ENCODE data around the gene PTPRF.

Gene PTPRF

DNA sequence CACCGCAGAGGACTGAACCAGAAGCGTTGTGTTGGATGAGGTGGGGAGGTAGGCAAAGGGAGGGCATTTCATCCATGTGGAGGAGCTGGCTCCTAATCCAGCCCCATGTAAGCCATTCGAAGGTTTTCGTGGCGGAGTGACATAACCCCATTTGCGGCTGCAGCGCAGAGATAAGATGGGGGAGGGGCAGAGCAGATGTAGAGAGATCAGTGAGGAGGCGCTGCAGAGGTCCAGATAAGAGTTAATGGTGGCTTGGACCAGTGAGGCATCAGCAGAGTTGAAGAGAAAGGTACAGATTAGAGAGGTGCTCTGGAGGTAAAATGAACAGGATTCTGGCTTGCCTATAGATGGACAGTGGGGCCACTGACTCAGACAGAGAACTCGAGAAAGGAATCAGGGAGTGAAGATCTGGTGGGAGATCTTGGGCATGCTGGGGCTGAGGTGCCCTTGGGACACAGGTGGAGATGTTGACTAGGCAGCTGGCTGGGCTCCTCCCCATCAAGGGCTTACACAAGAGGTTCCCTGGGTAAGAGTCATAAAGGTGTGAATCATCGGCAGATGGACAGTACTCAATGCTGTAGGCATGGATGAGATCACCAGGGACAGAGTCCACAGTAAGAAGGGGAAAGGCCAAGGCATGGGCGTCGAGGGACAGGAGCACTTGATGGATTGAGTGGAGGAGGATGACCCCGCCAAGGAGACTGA, 7.8 kb upstream of the PTPRF start:
- Histone ChIP-seq H3K9me3 (ENCODE audit: severe bottlenecking) (no peaks in the 10 kb centered on the region), H3K4me3 (ENCODE audit: low read depth, low read length) (no peak overlapping the region), H3K27ac (no peak overlapping the region; the same call in 1 of the 2 replicates), H3K36me3 (no peaks in the 10 kb centered on the region), H3K27me3 (ENCODE audit: insufficient read depth, low read depth, severe bottlenecking) (no peaks in the 10 kb centered on the region)
- TF ChIP-seq, protein P1, sequence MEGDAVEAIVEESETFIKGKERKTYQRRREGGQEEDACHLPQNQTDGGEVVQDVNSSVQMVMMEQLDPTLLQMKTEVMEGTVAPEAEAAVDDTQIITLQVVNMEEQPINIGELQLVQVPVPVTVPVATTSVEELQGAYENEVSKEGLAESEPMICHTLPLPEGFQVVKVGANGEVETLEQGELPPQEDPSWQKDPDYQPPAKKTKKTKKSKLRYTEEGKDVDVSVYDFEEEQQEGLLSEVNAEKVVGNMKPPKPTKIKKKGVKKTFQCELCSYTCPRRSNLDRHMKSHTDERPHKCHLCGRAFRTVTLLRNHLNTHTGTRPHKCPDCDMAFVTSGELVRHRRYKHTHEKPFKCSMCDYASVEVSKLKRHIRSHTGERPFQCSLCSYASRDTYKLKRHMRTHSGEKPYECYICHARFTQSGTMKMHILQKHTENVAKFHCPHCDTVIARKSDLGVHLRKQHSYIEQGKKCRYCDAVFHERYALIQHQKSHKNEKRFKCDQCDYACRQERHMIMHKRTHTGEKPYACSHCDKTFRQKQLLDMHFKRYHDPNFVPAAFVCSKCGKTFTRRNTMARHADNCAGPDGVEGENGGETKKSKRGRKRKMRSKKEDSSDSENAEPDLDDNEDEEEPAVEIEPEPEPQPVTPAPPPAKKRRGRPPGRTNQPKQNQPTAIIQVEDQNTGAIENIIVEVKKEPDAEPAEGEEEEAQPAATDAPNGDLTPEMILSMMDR (IDR thresholded peaks at IDR 0.05; ENCODE audit: low read depth, low read length), result no peak
- peak; percentile 62 for DNase-seq

DNA sequence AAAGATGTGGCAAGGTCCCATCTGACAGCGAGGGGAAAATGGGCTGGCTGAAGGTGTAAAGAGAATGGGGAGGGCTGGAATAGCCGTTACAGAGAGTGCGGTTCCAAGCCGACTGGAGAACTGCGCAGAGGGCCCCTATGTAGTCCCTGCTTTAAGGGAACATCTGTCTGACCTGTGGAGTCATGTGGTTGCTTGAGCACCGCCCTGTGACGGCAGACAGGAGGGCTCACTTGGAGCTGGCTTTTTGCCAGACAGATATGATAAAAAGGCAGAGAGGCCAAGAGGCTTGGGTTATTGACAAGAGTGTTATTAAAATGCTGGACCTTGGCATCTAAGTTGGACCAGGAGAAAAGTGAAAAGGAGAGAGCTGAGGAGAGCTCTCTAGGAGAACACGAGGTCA, 5.9 kb upstream of the PTPRF start:
- Histone ChIP-seq H3K9me3 (ENCODE audit: severe bottlenecking) (no peaks in the 10 kb centered on the region), H3K27me3 (ENCODE audit: insufficient read depth, low read depth, severe bottlenecking) (no peaks in the 10 kb centered on the region), H3K27ac (no peak overlapping the region), H3K36me3 (no peaks in the 10 kb centered on the region), H3K4me3 (ENCODE audit: low read depth, low read length) (no peak overlapping the region)
- no peak for DNase-seq
- TF ChIP-seq, protein P1 (IDR thresholded peaks at IDR 0.05; ENCODE audit: low read depth, low read length), result no peak

DNA sequence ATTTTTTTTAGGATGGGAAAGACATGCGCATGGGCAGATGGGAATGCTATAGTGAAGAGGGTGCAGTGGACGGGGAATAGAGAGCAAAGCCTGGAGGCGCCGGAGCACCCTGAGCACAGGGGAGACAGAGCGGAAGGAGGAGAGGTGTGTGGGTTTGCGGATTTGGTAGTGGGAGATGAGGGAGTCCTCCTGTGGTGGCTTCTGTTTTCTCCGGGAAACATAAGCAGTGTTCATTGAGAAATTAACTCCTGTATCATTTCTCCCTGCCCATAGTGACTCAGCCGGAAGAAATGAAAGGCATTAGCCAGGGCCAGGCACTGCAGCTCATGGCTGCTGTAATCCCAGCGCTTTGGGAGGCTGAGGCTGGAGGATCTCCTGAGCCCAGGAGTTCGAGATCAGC, 4.7 kb upstream of the PTPRF start:
- H3K9me3 ChIP-seq (ENCODE audit: severe bottlenecking), result no peaks in the 10 kb centered on the region
- H3K27ac ChIP-seq, result no peak overlapping the region
- H3K36me3 ChIP-seq, result no peaks in the 10 kb centered on the region
- DNase-seq, result no peak
- H3K4me3 ChIP-seq (ENCODE audit: low read depth, low read length), result no peak overlapping the region
- TF ChIP-seq, protein P1 (IDR thresholded peaks at IDR 0.05; ENCODE audit: low read depth, low read length), result no peak
- H3K27me3 ChIP-seq (ENCODE audit: insufficient read depth, low read depth, severe bottlenecking), result no peaks in the 10 kb centered on the region

DNA sequence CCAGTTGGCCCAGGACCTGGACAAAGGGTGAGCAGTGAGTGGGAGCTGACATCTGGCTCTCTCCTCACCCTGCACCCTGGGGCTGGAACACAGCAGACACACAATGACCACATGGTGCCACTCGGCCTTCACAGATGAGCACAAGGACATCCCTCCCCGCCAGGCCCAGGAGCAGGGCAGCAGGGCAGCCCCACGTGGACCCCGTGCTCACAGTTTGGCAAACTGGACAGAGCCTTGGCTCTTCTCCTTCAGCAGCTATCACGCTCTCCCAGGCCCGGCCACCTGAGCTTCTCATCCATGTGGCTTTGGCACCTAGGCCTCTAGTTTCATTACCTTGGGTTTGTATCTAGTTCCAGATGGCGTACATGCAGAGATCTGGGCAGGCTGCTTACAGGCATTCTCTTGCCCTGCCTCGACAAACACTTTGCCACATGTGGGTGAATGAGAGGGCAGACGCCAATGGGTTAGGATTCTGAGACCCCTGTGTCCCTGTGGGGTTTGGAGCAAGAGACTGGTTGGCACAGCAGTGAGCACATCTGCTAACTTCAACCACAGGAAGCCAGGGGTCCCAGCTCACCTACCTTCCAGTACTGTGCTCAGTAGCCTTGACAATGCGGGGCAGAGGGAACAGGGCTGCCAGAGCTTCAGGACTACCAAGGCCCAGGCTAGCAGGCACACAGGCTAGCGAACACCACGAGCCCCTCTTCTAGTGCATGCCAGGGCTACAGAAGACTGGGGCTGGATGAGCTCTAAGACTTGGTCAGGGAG, 3.4 kb upstream of the PTPRF start:
- TF ChIP-seq, protein P1 (IDR thresholded peaks at IDR 0.05; ENCODE audit: low read depth, low read length), result no peak
- no peak for DNase-seq
- no peaks in the 10 kb centered on the region for H3K36me3 ChIP-seq
- no peak overlapping the region for H3K27ac ChIP-seq
- H3K4me3 ChIP-seq (ENCODE audit: low read depth, low read length), result no peak overlapping the region
- H3K9me3 ChIP-seq (ENCODE audit: severe bottlenecking), result no peaks in the 10 kb centered on the region
- no peaks in the 10 kb centered on the region for H3K27me3 ChIP-seq (ENCODE audit: insufficient read depth, low read depth, severe bottlenecking)

DNA sequence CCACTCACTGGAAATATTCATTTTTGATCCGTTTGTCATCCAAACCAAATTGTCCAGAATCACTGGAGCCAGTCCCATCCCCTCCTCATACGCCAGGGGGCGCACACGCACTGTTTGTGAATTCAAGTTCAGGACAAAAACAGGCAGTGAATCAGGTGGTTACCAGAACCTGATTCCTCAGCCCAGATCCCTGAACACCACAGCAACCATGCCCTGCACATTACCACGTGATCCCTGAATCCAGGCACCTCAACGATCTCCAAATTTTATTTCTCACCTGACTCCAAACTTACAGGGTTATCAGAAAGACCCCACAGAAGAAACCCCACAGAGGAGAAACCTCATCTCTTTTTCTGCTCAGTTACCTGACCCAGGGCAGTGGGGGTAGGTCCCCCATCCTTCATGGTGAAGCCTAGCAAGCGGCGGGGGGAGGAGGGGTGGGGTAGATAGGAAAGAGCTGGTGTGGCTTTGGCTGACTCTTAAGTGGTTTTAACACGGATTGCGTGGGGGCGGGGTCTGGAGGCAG, 1.4 kb upstream of the PTPRF start:
- Histone ChIP-seq H3K4me3 (ENCODE audit: low read depth, low read length) (peak overlapping the region; percentile 14), H3K27ac (peak overlapping the region; percentile 51), H3K36me3 (no peaks in the 10 kb centered on the region; the same call in 1 of the 2 replicates), H3K9me3 (ENCODE audit: severe bottlenecking) (no peaks in the 10 kb centered on the region), H3K27me3 (ENCODE audit: insufficient read depth, low read depth, severe bottlenecking) (no peaks in the 10 kb centered on the region)
- peak; percentile 87 for DNase-seq
- TF ChIP-seq, protein P1 (IDR thresholded peaks at IDR 0.05; ENCODE audit: low read depth, low read length), result peak; percentile 84

Measured in WERI-Rb-1 (cell line).